ENCODE results near the gene GAB3.
"Not testable (repeated sequence)": the region's sequence is repeated elsewhere in the genome, so short reads cannot be mapped to it uniquely, and the experiment has no call there.

The GAB3 gene

DNA sequence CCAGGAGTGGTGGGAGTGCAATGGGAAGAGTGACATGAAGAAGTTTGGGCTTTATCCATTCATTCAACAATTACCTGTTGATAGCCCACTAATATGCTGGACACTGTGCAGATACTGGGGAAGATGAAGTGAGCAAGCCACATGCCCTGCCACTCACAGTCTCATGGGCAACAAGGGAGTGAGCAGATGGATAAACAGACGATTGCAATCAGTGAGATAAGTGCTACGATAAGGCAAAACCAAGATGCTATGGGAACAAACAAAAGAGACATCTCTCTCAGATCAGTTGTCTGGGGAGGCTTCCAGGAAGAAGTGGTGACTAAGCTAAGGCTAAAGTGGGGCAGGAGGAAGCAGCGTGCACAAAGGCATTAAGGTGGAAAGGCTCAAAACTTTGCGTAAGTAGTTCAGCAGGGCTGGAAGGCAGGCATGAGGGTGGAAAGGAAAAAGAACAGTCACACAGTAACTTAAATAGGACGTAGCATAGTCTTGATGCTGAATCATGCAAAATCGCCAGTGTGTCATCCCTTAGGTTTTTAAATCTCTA, 31.7 kb downstream of the GAB3 start:
- DNase-seq: peak in 2 of 5 donors; percentile 8 to 86

DNA sequence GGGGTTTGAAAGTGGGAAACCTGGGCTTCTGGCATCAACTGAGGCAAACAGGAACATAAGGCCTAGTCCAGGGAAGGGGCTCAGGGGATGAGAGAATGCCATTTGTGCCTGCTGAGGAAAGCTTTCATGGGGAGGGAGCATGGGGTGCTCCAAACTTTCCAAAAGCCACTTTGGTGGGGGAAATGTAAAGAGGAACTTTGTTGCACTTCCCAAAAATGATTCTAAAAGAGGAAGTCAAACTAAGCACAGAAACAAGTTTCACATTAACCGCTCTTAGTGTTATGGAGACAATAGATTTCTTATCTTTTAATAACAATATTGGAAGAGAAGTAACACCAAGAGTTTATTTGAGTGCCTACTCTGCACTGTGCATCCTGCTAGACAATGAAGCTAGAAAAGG, 32.3 kb downstream of the GAB3 start:
- DNase-seq: no peak

DNA sequence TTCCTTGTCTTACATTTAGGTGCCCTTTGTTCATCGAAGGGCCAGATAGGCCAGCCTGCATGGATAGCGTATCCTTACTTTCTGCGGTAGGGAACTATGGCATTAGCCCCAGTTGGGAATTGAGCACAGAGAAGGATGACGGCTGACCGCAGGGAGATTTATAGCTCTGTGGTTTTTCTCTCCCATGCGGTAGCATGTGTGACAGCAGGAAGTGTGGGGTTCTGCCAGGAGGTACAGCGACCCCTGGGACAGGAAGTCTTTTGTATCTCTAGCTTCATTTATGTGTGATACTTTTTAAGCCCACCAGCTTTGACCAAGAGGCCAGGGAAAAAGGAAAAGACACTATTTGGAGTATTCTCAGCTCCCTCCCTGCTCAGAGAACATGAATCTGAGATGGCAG, 33.1 kb downstream of the GAB3 start:
- DNase-seq: peak in 1 of 5 donors; percentile 50

DNA sequence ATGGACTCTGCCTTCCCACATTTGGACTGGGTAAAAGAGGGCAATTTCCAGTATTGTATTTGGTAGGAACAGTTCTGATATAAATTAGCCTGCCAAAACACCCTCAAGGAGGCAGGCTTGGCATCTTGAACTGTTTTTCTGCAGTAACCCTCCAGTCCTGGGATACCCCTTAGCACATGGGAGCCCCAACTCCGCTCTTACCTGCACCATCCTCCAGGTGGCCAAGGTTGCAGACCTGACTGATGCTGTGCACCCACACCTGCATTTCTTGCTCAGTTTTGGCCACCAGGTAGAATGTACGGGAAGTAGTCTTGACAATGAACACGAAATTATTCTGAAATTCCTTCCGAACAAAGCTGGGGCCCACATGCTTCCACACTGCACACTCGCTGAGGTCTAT, 35.1 kb downstream of the GAB3 start:
- DNase-seq: no peak

DNA sequence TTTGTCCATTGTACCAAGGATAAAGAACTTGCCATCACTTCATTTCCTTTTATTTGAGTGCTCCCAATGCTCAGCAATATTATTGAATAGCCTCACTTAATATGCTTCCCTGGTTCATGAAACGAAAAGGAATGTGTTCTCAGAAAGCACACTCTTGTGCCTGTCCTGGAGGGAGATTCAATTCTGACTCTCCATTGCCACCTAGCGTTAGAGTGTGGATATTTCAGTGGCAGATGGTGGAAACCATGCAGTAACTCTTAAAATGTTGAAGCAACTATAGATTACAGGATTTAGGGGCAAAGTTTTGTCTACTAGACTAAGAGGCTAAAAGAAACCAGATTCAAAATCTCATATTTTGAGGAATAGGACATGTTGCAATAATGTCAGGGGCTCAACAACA, 36.0 kb downstream of the GAB3 start:
- peak in 2 of 5 donors; percentile 20 to 67 for DNase-seq

DNA sequence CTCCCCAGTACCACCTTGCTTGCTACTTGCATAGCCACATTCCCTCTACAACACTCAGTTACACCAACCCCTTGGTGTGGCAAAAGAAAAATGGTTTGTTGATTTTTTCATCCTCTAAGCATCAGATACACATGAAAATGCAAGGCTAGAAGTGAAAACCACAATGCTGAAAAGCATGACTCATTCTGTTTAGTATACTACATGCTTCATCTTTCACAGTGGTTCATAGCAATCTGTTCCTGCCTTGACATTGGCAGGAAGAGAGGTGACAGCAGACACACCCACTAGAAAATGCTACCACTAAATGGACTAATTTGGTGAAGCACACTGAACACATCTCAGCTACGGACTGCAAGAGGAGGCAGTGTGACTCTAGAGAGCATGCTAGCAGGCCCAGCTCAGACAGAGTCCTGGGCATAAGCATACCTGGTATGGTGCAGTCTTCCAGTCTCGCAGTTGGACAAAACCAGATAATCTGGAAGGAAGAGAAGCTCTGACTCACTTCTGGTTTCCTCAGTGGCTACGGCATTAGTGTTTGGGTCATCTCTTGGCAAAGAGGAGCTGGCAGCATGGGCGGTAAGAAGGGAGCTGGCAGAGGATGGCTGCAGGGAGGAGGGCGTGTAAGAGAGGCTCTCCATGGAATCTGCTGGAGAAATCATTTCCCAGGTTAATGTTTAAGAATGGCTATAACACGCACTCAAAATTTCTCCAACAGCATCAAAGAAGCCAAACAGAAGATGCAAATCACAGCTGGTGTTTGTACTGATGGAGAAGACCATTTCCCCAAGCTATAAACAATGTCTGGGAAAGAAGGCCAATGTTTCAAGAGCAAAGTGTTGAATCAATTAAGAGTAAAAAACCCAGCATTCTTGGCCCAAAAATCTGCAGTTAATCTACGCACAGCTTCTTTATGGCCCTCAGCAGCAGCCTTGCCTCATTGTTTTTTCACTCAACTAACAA, 37.8 kb downstream of the GAB3 start:
- DNase-seq: peak in 1 of 5 donors; percentile 91

DNA sequence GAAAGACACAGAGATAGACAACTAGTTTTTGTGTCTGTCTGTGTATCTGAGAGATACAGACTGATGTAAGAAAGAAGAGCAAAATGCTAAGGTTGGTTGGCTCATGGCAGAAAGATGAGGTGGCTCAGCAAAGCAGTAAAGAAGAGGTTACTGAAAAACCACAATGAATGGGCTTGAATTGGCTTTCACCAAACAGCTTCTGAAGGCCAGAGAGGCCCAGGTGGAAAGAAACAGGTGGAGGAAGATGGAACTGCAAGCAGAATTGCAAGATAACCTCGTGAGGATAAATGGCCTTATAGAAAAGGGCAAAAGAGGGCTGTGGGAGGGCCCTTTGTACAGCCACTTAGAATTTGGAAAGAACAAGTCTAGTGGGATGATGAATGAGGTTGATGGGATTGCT, 39.6 kb downstream of the GAB3 start:
- DNase-seq: no peak

DNA sequence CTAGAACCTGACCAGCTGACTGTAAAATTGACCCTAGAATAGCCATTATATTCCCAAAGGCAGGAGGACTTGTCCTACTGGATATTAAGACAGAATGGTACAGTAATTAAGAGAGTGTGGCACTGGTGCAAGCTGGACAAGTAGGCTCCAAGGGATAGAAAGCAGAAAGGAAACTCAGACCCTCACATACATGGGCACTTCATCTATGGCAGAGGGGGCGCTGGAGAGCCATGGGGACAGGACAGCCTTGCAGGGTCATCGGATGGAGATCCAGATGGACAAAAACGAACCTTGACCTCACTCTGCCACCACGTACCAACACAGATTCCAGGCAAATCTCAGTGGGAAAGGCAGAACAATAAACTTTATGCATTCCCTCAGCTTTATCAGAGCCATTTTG, 40.6 kb downstream of the GAB3 start:
- no peak for DNase-seq

DNA sequence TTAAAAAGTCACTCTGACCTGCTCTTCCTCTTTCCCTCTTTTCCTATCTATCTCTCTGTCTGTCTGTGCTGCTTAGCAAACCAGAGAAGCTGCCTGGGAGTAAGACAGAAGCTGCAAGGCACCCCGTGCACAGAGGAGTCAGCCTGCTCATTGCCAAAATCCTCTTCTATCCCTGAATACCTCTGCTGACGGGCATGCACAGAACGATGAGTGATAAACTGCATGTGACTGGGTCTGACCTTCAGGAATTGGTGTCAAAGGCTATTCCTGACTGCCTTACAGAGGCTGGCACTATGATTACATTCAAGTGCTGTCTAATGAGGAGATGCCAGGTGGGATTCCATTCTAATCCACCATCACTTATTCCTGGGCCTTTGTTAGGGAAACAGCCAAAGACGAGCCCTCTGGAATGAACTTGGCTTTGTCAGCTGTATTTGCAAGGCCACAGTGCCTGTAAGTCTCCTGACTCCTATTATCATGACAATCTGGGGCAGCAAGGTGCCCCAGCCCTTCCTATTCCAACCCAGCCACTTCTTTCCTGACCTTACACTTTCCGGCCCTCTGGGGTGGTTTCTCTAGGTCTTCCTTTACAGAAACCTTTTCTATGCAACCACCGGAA, 52.1 kb downstream of the GAB3 start:
- no peak for DNase-seq

DNA sequence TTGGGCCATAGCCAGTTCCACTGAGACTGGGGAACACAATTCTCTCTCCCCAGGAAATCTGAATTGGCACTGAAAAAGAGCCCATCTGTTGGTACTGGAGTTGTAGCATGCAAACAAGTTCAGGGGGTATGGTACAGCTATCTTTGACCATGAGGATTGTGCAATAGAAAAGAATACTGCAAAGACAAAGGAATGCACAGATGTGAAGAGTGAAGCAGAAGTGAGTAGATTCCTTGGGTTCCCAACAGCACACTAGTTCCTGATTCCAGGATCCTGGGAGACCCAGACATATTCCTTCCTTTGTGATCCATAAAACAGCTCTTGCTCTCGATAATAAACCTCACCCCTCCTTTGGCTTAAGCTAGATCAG, 54.2 kb downstream of the GAB3 start:
- no peak for DNase-seq

DNA sequence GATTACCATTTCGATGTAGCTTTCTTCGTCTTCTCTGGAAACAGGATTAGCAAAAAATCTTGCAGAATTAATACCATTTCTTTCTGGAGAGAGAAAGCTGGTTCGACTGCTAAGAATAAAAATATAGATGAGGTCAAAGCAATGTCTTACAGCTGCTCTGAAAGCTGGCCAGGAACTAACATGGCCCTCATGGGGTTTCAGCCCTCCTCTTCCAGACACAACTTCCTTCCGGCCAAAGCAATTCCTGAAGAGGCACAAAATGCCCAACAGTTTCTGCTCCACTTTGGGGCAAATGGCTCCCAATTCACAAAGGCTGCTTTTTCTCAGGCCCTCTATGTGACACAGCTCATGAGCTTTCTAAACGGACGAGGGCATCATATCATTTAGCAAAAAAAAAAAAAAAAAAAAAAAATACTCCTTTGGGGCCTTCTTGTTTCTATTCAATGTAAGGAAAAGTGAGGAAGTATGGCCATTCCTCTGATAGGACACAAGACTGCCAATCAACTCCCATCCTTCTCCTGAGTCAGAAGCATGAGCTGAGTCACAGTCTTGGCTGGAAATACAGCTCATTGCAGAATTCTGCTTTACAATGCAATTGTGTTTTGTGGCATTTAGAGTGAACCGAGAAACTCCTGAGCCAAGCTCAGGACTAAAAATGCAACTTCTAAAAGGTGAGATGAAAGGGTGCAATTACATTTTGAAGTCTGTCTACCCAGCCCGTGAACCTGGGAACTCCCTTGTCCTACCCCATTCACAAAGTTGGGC, 54.8 kb downstream of the GAB3 start:
- no peak for DNase-seq

DNA sequence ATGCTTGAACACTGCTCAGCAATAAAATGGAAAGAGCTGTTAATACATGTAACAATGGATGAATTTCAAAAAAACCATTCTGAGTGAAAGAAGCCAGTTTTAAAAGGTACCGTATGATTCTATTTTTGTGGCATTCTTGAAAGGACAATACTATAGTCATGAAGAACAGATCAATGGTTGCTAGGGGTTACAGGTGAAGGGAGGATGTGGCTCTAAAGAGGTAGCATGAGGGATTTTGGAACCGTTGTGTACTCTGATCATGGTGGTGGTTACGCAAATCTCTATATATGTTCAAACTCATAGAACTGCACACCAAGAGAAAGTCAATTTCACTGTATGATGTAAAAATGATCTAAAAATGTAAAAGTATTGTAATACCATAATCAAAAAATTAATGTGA, 57.5 kb downstream of the GAB3 start:
- no peak for DNase-seq

DNA sequence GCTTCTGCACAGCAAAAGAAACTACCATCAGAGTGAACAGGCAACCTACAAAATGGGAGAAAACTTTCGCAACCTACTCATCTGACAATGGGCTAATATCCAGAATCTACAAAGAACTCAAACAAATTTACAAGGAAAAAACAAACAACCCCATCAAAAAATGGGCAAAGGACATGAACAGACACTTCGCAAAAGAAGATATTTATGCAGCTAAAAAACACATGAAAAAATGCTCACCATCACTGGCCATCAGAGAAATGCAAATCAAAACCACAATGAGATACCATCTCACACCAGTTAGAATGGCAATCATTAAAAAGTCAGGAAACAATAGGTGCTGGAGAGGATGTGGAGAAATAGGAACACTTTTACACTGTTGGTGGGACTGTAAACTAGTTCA, 60.4 kb downstream of the GAB3 start:
- DNase-seq: not testable (repeated sequence)

DNA sequence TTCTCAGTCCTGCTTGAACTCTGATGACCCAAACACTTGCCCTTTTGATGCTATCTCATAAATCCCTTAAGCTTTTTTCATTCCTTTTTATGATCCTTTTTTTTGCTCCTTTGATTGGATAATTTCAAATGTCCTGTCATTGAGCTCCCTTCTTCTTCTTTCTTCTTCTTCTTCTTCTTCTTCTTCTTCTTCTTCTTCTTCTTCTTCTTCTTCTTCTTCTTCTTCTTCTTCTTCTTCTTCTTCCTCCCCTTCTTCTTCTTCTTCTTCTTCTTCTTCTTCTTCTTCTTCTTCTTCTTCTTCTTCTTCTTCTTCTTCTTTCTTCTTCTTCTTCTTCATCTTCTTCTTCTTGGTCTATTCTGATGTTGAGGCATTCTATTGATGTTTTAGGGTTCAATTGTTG, 78.8 kb downstream of the GAB3 start:
- DNase-seq: not testable (repeated sequence)

DNA sequence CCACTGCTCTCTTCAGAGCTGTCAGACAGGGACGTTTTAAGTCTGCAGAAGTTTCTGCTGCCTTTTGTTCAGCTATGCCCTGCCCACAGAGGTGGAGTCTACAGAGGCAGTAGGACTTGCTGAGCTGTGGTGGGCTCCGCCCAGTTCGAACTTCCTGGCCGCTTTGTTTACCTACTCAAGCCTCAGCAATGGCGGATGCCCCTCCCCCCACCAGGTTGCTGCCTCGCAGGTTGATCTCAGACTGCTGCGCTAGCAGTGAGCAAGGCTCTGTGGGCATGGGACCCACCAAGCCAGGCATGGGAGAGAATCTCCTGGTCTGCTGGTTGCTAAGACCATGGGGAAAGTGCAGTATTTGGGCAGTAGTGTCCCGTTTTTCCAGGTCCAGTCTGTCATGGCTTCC, 80.0 kb downstream of the GAB3 start:
- DNase-seq: not testable (repeated sequence)

DNA sequence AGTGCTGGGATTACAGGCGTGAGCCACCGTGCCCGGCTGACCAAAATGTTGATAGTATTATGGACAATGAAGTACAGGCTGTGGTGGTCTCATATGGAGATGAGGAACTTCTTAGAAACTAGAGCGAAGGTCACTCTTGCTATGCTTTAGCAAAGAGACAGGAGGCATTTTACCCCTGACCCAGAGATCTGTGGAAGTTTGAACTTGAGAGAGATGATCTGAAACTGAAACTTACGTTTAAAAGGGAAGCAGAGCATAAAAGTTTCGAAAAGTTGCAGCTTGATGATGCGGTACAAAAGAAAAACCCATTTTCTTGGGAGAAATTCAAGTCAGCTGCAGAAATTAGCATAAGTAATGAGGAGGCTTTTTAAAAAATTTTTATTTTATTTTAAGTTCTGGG, 89.0 kb downstream of the GAB3 start:
- DNase-seq: no peak

DNA sequence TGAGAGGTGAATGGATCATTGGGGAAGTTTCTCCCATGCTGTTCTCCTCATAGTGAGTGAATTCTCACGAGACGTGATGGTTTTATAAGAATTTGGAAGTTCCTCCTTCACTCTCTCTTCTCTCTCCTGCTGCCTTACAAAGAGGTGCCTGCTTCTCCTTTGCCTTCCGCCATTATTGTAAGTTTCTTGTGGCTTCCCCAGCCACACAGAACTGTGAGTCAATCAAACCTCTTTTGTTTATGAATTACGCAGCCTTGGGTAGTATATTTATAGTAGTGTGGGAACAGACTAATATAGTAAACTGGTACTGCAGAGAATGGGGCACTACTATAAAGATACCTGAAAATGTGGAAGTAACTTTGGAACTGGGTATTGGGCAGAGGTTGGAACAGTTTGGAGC, 89.7 kb downstream of the GAB3 start:
- DNase-seq: no peak

DNA sequence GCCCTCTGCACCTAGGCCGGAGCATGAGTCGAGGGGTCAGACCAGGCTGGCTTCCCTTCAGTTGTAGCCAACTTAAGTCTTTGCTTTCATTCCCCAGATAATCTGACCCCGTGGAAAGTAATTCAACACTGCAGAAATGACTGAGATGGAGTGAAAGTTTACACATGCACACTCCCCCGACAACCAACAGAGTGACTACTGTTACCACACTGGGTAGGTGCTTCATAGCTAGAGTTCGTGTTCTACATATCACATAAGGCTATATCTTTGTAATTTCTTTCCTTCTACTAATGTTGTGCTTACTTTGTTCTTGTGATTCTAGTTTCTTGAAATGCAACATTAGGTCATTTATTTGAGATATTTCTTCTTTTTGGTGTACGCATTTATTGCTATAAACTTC, 90.3 kb downstream of the GAB3 start:
- no peak for DNase-seq

DNA sequence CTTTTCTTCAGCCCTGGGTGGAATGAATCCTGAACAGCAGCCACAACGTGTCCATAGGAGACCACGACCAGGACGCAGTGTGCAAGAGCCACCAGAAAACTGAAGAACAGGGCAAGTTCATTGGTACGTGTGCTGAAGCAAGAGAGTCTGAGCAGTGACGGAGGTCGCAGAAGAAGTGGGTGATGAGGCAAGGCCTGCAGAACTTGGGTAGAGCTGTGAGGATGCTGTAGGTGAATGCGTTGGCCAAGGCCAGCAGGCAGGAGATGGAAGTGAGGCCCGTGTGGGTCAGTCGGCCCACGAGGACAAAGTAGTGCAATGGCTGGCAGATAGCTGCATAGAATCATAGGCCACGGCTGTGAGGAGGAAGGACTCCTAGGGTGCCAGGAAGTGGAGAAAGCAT, 91.9 kb downstream of the GAB3 start:
- DNase-seq: no peak

DNA sequence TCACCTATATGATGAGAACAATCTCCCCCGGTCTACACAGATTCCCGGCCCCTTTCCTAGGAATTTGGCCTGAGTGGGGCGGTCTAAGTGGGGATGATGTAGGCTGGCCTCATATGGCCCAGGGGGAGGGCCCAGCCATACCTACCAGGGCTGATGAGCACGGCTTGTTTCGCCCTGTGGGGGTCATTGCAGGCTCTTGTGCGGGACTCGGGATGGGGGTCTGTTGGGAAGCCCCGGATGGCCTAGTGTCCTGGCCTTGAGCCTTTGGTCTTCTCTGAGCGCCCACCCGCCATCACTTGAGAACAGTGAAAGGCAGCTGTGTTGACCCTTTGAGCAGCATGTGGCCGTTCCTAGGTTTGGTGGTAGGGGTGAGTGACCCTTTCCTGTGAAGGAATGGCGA, 92.7 kb downstream of the GAB3 start:
- no peak for DNase-seq

DNA sequence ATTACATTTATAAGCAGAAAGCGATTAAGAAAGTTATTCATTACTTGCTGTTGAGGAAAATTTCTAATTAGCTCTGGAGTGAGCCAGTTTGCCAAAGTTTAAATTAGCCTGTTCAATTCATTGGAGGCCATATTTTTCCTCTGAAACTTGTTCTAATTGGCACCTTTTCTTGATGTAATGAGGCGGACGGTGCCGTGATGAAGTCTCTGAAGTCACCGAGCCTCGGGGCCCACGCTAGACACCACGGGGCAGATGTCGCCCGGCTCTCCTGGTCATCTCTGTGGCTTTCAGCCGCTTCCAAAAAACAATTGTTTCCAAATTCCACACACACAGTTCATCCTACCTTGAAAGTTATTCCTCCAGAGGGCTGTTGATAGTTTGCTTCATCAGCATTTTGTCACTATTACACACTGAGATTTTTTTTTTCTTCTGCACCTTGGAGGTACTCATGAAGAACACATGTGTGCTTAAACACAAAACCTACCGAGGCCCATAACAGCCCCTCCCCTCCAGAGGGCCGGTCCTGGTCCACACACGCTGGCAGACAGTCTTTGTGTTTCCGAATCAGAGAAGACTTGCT, 93.6 kb downstream of the GAB3 start:
- no peak for DNase-seq

DNA sequence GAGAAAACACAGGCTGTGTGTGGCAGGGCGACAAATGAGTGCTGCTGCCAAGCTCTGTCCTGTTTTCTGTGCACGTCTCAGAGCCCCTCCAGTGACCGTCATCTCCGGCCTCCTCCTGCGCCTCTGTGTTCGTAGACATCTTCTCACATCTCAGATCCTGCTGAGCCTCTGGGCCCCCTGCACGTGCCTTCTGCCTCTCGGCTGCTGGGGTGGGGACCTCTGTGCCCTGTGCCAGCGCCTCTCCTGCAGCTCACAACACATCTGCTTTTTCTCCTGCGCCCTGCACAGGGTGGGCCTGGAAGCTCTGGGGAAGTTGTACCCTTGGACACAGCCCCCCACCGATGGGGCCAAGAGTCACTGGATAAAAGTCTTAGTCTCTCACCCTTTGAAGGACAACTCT, 95.1 kb downstream of the GAB3 start:
- DNase-seq: no peak

DNA sequence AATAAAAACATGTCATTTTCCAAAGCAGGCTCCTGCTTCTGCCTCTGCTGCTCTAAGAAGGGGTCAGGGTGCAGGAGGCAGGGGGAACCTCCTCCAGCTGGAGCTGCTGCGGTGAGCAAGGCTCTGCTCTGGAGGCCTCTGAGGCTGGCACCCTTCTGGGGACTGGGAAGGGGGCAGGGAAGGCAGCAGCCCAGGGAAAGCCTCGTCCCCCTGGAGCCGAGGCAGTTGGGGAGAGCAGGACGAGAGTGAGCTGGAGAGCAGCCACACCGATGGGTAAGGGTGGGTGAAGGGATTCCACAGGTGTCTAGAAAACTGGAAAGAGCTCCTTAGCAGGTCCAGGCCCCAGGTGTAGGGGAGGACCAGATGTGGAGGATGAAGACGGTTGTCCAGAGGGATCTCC, 95.5 kb downstream of the GAB3 start:
- no peak for DNase-seq
